ENCODE data around the gene PLEKHA1.

The PLEKHA1 gene

DNA sequence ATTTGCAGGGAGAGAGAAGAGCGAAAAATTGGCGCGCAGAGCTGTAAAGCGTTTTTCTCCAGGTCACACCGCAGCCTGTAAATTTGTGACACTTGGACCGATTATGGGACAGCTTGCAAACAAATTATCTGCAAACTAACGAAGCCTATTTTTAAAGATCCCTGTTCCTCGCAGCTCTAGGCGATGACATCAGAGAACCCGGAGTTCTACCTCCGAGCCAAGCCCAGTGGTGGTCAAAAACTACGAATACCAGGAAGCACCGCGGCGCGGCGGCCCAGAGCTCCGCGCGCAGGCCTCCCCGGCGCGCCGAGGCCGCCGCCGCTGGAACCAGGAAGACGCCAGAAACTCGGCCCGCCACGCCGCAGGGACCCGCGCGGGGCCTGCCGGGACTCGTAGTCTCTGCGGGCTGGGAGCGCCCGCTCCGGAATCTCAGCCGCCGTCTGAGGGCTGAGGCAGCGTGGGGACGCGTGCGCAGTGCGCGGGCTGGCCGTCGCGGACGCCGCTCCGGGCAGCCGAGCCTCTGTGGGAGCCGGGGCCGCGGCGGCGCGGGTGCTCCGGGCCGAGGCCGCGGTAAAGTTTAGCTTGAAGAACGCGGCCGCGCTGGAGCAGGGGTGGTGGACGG lies at the start of gene PLEKHA1:
TSS of gene PLEKHA1 (plus strand) at position 472 of the 622 bp plus-strand sequence. CDS start 18,493 bp downstream, outside the sequence.
- peak; percentile 72 to 88 (median 87) for DNase-seq (ENCODE audit: low read depth in 3 of 3, low spot score in 1 of 3)

DNA sequence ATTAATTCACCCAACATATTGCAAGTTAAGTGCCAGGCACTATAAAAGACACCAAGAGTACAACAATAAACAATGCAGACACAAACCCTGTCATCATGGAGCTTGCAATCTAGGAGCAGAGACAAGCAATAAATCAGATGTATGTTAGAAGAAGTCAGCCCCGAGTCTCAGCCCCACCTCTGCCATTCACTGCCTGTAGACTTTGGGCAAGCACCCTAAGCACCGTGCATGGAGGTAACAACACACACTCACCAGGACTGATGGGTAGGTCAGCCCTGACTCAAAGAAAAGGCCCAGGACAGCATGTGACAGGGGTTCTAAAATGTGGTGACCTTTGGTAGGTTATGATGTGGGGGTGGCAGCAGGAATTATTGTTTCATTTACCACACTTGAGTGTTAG lies 49.3 kb upstream of the PLEKHA1 start:
- DNase-seq (ENCODE audit: low read depth in 3 of 3, low spot score in 1 of 3): no peak

GRCh38 chr10:122326385-122326784 lies 48.1 kb upstream of the PLEKHA1 start:
- no peak for DNase-seq (ENCODE audit: low read depth in 3 of 3, low spot score in 1 of 3)

GRCh38 chr10:122326806-122327205 lies 47.7 kb upstream of the PLEKHA1 start:
- DNase-seq (ENCODE audit: low read depth in 3 of 3, low spot score in 1 of 3): no peak

DNA sequence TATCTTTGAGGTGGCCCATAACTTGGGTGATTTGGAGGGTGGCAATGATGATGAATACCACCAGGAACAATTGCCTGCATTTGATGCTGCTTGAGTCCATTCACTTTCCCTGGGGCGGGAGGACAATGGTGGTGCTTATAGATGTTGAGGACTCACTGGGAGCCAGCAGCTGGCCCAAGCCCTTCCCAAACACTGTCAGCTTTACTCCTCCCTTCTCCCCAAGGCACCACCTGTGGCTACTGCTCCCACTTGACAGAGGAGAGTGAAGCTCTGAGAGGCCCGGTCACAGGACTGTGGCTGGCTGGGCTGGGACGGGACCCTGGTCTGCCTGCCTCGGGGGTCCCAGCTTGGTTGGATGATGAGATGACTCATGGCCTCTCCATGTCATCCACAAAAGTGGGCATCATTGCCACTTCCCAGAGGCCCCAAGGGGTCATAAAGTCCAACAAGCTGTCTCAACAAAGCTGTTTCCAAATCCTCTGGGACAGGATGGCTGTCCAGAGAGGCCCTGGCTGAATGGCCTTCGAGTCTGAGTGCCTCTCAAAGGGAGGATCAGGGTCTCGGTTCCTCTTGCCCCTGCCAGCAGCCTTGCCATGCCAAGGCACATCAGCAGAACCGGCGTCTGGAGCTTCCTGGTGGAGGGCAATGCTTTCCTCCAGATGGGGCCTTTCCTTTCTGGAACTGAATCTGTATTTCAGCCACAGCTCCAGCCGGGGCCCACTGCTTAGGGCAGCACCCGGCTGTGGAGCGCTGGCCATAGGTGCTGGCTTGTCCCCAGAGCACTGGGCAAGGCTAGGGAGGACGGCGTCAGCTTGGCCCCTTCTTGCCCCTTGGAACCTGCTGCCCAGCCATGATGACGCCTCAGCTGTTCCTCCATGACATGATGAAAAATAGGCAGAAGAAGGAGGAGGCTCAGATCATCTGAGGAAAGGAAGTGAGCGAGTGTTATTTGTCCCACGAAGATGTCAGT lies 47.0 kb upstream of the PLEKHA1 start:
- no peak for DNase-seq (ENCODE audit: low read depth in 3 of 3, low spot score in 1 of 3)

- DNase-seq (ENCODE audit: low read depth in 3 of 3, low spot score in 1 of 3): no peak
Observed at GRCh38 chr10:122328676-122329075, 45.8 kb upstream of the PLEKHA1 start.

GRCh38 chr10:122329416-122329815 lies 45.1 kb upstream of the PLEKHA1 start:
- no peak for DNase-seq (ENCODE audit: low read depth in 3 of 3, low spot score in 1 of 3)

DNA sequence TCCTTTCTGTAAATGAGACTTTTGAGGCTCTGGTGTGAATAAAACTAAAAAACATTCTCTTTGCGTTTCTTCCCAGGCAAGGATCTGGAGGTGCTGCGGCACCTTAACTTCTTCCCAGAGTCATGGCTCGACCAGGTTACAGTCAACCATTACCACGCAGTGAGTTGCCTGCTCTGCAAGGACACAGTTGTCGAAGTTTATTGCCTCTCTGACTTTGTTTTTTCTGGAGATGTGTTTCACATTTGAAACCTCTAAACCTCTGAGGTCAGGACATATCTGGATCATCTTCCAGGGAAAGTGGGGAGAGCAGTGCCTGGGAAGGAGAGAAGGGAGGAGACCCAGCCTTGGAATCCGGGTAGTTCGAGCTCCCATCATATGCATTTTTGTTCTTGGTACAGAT lies 43.4 kb upstream of the PLEKHA1 start:
- DNase-seq (ENCODE audit: low read depth in 3 of 3, low spot score in 1 of 3): no peak

DNA sequence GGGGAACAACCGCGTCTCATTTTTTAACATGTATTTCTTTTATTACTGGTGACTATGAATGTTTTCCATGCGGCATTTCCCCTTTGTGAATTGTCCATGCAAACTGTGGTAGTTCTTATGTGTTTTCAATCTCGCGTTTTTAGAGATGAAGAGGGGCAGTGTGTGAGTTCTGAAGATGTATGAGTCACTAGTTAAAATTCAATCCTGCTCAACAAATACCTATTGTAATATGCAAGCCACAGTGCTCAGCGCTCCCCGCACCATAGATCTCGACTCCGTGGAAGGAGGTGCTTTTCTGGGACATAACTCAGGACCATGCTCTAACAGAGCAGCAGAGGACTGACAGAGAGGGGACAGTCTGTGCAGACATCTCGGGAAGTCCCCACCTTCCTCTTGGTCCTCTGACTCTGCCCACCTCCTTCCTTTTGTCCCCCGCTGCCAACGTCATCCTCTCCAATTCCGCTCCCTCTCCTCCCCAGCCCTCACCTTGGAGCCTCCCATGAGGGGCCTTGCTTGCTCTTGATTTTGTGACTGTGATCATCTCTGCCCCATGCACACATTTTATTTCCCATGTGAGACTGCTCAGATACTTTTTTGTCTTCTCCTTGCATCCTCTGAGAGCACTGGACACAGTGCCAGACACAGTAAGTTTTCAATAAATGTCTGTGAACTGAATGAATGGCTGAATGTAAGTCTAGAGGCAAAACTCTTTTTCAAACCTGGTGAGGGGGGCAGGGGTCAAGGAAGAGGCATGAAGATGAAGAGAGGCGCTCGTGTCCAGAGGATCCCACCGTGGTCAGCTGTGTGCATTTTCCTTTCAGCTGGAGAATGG lies 42.7 kb upstream of the PLEKHA1 start:
- no peak for DNase-seq (ENCODE audit: low read depth in 3 of 3, low spot score in 1 of 3)

GRCh38 chr10:122333037-122333436 lies 41.5 kb upstream of the PLEKHA1 start:
- no peak for DNase-seq (ENCODE audit: low read depth in 3 of 3, low spot score in 1 of 3)

- DNase-seq (ENCODE audit: low read depth in 3 of 3, low spot score in 1 of 3): no peak
Observed at GRCh38 chr10:122336332-122336731, 38.2 kb upstream of the PLEKHA1 start.

GRCh38 chr10:122336961-122337360 lies 37.5 kb upstream of the PLEKHA1 start:
- DNase-seq (ENCODE audit: low read depth in 3 of 3, low spot score in 1 of 3): no peak

- no peak for DNase-seq (ENCODE audit: low read depth in 3 of 3, low spot score in 1 of 3)
Observed at GRCh38 chr10:122338609-122339441, 35.7 kb upstream of the PLEKHA1 start.

- no peak for DNase-seq (ENCODE audit: low read depth in 3 of 3, low spot score in 1 of 3)
Observed at GRCh38 chr10:122341141-122341810, 33.2 kb upstream of the PLEKHA1 start.

GRCh38 chr10:122342293-122343134 lies 32.0 kb upstream of the PLEKHA1 start:
- DNase-seq (ENCODE audit: low read depth in 3 of 3, low spot score in 1 of 3): peak; percentile 21 to 30 (median 29)

DNA sequence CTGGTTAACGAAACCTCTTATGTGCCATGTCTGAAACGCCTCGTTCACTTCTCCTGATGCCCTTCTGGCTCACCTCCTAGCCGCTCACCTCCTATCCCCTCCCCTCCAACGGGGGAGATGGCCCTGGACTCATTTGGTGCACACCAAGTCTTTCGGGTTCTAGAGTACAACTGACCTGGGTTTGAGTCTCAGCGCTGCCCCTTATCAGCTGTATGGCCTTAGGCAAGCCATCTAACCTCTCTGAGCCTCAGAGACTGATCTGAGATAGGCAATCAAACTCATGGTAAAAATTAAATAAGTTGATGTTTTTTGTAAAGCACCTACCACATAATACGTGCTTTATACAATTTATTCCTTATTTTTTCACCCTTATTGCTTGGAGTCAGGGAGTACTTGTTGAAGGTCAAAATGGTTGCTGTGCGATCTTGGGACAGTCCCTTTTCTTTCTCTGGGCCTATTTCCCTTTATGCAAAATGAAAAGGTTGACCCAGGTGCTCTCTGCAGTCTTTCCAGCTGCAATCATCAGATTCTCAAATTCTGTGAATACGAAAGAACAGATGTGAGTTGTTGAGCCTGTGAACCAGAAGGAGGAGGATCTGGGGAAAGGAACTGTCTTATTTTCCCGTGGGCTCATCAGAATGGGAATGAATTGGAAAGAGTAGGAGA lies 31.2 kb upstream of the PLEKHA1 start:
- no peak for DNase-seq (ENCODE audit: low read depth in 3 of 3, low spot score in 1 of 3)

GRCh38 chr10:122343936-122344335 lies 30.6 kb upstream of the PLEKHA1 start:
- DNase-seq (ENCODE audit: low read depth in 3 of 3, low spot score in 1 of 3): no peak

DNA sequence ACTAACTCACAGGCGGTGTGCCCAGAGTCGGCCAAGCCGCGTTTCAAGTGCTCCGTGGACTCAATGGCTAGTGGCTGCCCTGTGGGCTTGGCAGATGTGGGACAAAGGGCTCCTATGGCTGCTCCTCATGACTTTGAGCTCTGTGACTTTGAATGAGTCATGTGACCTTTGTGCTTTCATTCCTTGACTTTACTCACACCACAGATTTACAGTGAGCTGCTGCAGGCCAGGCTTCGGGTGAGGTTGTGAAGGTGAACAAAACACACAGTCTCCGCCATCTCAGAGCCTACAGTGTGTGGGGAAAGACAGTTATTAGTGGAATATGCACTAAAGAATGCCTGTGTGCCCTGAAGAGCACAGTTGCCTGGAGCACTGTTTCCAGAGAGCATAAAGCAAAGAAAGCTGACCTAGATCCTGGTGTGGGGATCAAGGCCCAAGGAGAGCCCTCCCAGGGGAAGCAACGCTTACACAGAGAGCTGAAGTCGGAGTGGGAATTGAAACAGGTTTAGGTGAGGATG lies 29.7 kb upstream of the PLEKHA1 start:
- no peak for DNase-seq (ENCODE audit: low read depth in 3 of 3, low spot score in 1 of 3)
